PC-9 (cell line): Measurements from ENCODE around the gene KLHL25.

Experiments
- EZH2 ChIP-seq: fragments of 200-600 bp; sonication (generic); IDR thresholded peaks from 2 replicates; pipeline ENCODE4 v1.8.0; 2017; ENCODE audit warnings: antibody characterized with exemption, low read depth
- TF ChIP-seq, protein P1 (sequence below): fragments of 200-600 bp; sonication (generic); conservative IDR thresholded peaks from 2 replicates; pipeline ENCODE4 v1.6.1; 2017; ENCODE audit warnings: mixed run types, antibody characterized with exemption, mild to moderate bottlenecking, moderate library complexity

GRCh38 chr15:85786781-85787114 lies 8.0 kb downstream of the KLHL25 start:
- TF ChIP-seq EZH2, result no peak
- TF ChIP-seq, protein P1, sequence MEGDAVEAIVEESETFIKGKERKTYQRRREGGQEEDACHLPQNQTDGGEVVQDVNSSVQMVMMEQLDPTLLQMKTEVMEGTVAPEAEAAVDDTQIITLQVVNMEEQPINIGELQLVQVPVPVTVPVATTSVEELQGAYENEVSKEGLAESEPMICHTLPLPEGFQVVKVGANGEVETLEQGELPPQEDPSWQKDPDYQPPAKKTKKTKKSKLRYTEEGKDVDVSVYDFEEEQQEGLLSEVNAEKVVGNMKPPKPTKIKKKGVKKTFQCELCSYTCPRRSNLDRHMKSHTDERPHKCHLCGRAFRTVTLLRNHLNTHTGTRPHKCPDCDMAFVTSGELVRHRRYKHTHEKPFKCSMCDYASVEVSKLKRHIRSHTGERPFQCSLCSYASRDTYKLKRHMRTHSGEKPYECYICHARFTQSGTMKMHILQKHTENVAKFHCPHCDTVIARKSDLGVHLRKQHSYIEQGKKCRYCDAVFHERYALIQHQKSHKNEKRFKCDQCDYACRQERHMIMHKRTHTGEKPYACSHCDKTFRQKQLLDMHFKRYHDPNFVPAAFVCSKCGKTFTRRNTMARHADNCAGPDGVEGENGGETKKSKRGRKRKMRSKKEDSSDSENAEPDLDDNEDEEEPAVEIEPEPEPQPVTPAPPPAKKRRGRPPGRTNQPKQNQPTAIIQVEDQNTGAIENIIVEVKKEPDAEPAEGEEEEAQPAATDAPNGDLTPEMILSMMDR, result no peak
